SW480 (cell line): ENCODE measurements around the gene RPH3AL.

Experiments
- DNase-seq: peaks from one replicate; pipeline ENCODE4 v3.0.0-alpha.2; 2016; ENCODE audit warnings: low spot score

RPH3AL gene

GRCh38 chr17:353213-353837 lies 718 bp upstream of the RPH3AL start:
- DNase-seq: no peak

DNA sequence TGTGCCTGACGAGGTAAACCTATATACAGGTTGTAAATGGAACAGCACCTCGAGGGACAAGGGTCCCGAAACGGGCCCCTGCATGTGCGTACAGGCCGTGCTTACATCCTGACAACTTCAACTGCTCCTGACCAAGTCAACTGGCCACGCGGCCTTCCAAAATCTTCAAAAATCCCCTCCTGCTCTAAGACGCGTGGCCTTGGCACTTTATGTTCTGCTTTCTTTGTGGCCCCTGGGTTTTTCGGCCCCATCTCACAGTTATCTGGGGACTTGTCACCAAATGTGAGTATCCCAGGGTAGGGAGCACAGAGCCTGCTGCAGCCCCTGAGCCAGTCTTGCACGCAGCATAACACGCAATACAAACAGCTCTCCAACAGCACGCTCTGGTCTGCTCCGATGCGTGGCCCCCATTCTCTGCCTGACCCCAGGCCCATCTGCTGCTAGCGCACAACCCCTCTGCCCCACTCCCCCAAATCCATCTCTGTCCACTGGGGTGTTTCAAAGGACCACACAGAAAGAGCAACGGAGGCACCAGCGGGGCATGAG lies 659 bp downstream of the RPH3AL start:
- DNase-seq: peak; percentile 21

- no peak for DNase-seq
Measured at GRCh38 chr17:351449-351738, 1.2 kb downstream of the RPH3AL start.

- DNase-seq: peak; percentile 80
Measured at GRCh38 chr17:350706-351448, 1.7 kb downstream of the RPH3AL start.

DNA sequence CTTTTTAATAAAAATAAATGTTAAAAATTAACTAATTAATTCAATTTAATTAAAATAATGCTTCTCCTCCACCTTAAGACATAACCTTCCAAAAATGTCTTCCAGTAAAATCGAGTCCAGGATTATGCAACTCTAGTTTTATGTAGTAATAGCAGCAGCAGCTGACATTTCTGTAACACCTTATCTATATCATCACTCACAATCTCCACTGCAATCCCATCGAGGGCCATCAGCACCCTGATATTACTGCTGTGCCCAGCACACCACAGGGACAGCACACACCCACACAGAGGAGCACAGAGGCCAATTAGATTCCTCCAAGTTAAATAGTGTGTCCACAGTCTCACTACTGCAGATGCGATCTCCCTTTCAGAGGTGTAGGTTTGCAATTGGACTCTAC lies 2.9 kb downstream of the RPH3AL start:
- DNase-seq: no peak

GRCh38 chr17:348692-349425 lies 3.7 kb downstream of the RPH3AL start:
- DNase-seq: no peak

- no peak for DNase-seq
Measured at GRCh38 chr17:348012-348411, 4.6 kb downstream of the RPH3AL start.

GRCh38 chr17:347309-347899 lies 5.2 kb downstream of the RPH3AL start:
- DNase-seq: no peak

GRCh38 chr17:345992-346785 lies 6.4 kb downstream of the RPH3AL start:
- no peak for DNase-seq

DNA sequence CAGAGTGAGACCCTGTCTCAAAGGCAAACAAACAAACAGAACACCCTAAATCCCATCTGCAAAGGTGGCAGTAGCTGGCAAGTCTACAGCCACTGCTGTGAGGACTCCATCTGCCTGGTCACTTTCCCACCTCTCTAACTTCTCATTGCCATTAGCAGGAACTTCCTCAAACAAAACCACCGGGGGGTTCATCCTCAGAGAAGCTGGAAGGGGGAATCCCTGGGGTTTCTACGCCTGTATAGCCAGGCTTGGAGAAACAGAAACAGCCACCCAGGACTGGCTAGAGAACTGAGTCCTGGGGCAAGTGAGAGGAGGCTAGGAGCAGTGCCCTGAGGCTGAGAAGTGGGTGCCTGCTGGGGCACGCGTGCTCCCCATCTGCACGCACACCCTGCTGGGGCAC lies 7.3 kb downstream of the RPH3AL start:
- no peak for DNase-seq

DNA sequence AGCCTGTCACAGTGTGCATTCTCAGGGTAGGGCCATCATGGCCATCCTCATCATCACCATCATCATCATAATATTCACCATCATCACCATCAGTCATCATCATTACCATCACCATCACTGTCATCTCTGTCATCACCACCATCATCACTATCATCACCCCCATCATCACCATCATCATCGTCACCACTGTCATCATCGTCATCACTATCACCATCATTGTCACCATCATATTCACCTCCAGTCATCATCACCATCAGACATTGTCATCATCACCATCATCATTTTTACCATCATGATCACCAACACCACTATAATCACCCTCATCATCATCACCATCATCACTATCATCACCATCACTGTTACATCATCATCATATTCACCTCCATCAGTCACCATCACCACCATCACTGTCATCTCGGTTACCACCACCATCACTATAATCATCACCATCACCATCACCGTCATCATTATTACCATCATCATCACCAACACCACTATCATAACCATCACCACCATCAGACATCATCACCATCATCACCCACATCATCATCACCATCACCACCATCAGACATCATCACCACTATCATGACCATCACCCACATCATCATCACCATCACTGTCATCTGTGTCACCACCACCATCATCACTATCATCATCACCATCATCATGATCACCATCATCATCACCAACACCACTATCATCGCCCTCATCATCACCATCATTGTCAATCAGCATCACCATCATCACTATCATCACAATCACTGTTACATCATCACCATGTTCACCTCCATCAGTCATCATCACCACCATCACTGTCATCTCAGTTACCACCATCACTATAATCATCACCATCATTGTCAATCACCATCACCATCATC lies 8.5 kb downstream of the RPH3AL start:
- no peak for DNase-seq

DNA sequence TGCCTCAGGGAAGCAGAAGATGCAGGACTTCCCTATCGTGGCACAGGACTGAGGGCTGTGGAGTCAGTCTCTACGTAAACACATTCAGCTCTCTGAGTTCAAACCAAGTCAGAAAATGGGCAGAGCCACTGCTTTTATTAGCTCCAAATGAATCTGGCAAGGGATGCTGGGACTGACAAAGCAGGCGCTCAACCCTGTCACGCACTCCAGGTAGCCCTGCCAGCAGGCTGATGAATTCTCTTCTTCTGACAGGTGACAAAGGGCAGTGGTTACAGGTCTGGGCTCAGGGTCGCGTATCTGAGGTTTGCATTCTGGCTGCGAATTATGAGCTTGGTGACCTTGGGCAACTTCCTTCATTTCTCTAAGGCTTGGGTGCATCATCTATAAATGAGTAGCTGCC lies 9.4 kb downstream of the RPH3AL start:
- DNase-seq: no peak

- DNase-seq: no peak
Measured at GRCh38 chr17:340074-340473, 12.5 kb downstream of the RPH3AL start.

- DNase-seq: no peak
Measured at GRCh38 chr17:339193-340061, 13.2 kb downstream of the RPH3AL start.

- no peak for DNase-seq
Measured at GRCh38 chr17:338442-339192, 14.0 kb downstream of the RPH3AL start.

GRCh38 chr17:337866-338265 lies 14.7 kb downstream of the RPH3AL start:
- DNase-seq: no peak

DNA sequence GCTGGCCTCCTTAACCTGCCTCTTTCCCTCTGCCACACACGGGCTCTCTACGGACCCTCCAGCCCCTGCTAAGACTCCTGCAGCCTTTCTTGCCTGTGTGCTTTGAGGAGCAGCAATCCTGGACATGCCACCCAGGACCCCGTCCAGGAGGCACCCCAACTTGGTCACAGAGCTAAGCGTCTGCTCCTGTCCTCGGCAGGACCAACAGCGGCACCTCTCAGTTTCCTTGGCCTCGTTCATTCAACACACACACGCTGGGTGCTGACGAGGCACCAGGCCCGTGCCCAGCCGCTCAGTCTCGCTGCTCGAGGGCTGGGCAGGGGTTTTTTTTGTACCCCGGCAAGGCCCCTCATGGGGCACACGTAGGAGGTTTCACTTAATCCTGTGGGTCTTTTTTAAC lies 15.2 kb downstream of the RPH3AL start:
- no peak for DNase-seq

DNA sequence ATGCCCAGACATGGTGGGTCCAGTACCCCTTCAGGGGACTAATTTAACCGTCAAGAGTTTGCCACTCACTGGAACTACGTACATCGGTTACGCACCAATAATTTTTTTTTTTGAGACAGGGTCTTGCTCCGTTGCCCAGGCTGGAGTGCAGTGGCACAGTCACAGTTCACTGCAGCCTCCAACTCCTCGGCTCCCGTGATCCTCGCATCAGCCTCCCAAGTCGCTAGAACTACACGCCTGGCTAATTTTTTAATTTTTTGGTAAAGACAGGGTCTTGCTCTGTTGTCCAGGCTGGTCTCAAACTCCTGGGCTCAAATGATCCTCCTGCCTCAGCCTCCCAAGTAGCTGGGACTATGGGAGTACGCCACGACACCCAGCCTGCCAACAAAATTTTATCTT lies 15.6 kb downstream of the RPH3AL start:
- DNase-seq: no peak
